ENCODE measurements around the gene TRIM66. TPM values are rescaled to one million over a fixed set of nuclear protein-coding genes. Genes with fewer than 3 reads are reported as not detected.

Gene TRIM66
- polyA plus RNA-seq, 3 donors: 0.04 to 12.0 (median 0.47) TPM

- H3K27ac ChIP-seq (ENCODE audit: low read depth in 1 of 2, low read length in 2 of 2): no peak overlapping the region
These were observed 32.3 kb upstream of the TRIM66 start for GRCh38 chr11:8714622-8715225.

GRCh38 chr11:8713760-8714454 lies 31.4 kb upstream of the TRIM66 start:
- Histone ChIP-seq H3K4me2 (replicated peaks; ENCODE audit: extremely low read depth, low read length, poor library complexity, severe bottlenecking) (no peak overlapping the region), H3K9me3 (replicated peaks in 1 of 2; ENCODE audit: control insufficient read depth in 1 of 2, insufficient read depth in 1 of 2, low read length in 2 of 2) (no peaks in the 10 kb centered on the region), H3K79me2 (ENCODE audit: insufficient read depth, low read length) (no peaks in the 10 kb centered on the region), H3K9ac (ENCODE audit: insufficient read depth, low read length, poor library complexity, severe bottlenecking) (no peak overlapping the region), H2AFZ (ENCODE audit: insufficient read depth, low read depth, low read length, poor library complexity, severe bottlenecking) (no peak overlapping the region), H3K27me3 (ENCODE audit: control insufficient read depth in 2 of 2, insufficient read depth in 2 of 2, low read length in 2 of 2) (no peaks in the 10 kb centered on the region), H4K20me1 (ENCODE audit: insufficient read depth, low read length) (no peaks in the 10 kb centered on the region), H3K27ac (ENCODE audit: low read depth in 1 of 2, low read length in 2 of 2) (no peak overlapping the region), H3K36me3 (replicated peaks in 1 of 2; ENCODE audit: control insufficient read depth in 1 of 2, insufficient read depth in 2 of 2, low read length in 2 of 2) (no peaks in the 10 kb centered on the region), H3K4me1 (ENCODE audit: control insufficient read depth in 1 of 2, insufficient read depth in 2 of 2, low read length in 2 of 2) (peaks cover 21 to 32% of the 10 kb centered on the region in 2 donors), H3K4me3 (replicated peaks in 1 of 3; ENCODE audit: low read depth in 2 of 3, low read length in 3 of 3) (no peak overlapping the region)
- Mint-ChIP-seq H3K4me3 (no peak overlapping the region), H3K4me1 (peaks cover 32% of the 10 kb centered on the region), H3K27ac (peak overlapping the region in 1 of 7 donors; percentile 47), H3K9me3 (peaks cover 0 to 3% (median 0%) of the 10 kb centered on the region in 7 donors), H3K27me3 (ENCODE audit: low read depth in 3 of 3) (peaks cover 0 to 1% (median 0%) of the 10 kb centered on the region in 3 donors), H3K36me3 (no peaks in the 10 kb centered on the region)
- no peak for TF ChIP-seq CTCF (IDR thresholded peaks at IDR 0.05)
- 100% methylated on average over 7 of the region's 8 CpGs for WGBS (ENCODE audit: insufficient coverage)
- DNase-seq: no peak
- intact Hi-C loops (cut with micrococcal nuclease): no loop called here

More at GRCh38 chr11:8714622-8715225, 32.3 kb upstream of the TRIM66 start:
- Histone ChIP-seq H3K79me2 (ENCODE audit: insufficient read depth, low read length) (no peaks in the 10 kb centered on the region), H3K4me2 (replicated peaks; ENCODE audit: extremely low read depth, low read length, poor library complexity, severe bottlenecking) (no peak overlapping the region), H3K4me3 (replicated peaks in 1 of 3; ENCODE audit: low read depth in 2 of 3, low read length in 3 of 3) (no peak overlapping the region), H3K9ac (ENCODE audit: insufficient read depth, low read length, poor library complexity, severe bottlenecking) (no peak overlapping the region), H3K9me3 (replicated peaks in 1 of 2; ENCODE audit: control insufficient read depth in 1 of 2, insufficient read depth in 1 of 2, low read length in 2 of 2) (no peaks in the 10 kb centered on the region), H3K36me3 (replicated peaks in 1 of 2; ENCODE audit: control insufficient read depth in 1 of 2, insufficient read depth in 2 of 2, low read length in 2 of 2) (no peaks in the 10 kb centered on the region), H3K27me3 (ENCODE audit: control insufficient read depth in 2 of 2, insufficient read depth in 2 of 2, low read length in 2 of 2) (no peaks in the 10 kb centered on the region), H4K20me1 (ENCODE audit: insufficient read depth, low read length) (no peaks in the 10 kb centered on the region), H2AFZ (ENCODE audit: insufficient read depth, low read depth, low read length, poor library complexity, severe bottlenecking) (no peak overlapping the region), H3K4me1 (ENCODE audit: control insufficient read depth in 1 of 2, insufficient read depth in 2 of 2, low read length in 2 of 2) (peaks cover 21 to 34% of the 10 kb centered on the region in 2 donors)
- Mint-ChIP-seq H3K4me1 (peaks cover 32% of the 10 kb centered on the region), H3K27ac (peak overlapping the region in 1 of 7 donors; percentile 52), H3K36me3 (no peaks in the 10 kb centered on the region), H3K4me3 (no peak overlapping the region), H3K9me3 (peaks cover 0 to 3% (median 0%) of the 10 kb centered on the region in 7 donors), H3K27me3 (ENCODE audit: low read depth in 3 of 3) (peaks cover 0 to 2% (median 0%) of the 10 kb centered on the region in 3 donors)
- no peak for TF ChIP-seq CTCF (IDR thresholded peaks at IDR 0.05)
- intact Hi-C loops (cut with micrococcal nuclease): no loop called here
- WGBS (ENCODE audit: insufficient coverage): 80% methylated on average over 2 of the region's 4 CpGs
- no peak for DNase-seq
